ENCODE measurements around the gene SLC9A3. TPM values are rescaled to one million over a fixed set of nuclear protein-coding genes. Genes with fewer than 3 reads are reported as not detected.

SLC9A3 gene
- total RNA-seq, 1 experiment from 2014 or later = 0.85 TPM

DNA sequence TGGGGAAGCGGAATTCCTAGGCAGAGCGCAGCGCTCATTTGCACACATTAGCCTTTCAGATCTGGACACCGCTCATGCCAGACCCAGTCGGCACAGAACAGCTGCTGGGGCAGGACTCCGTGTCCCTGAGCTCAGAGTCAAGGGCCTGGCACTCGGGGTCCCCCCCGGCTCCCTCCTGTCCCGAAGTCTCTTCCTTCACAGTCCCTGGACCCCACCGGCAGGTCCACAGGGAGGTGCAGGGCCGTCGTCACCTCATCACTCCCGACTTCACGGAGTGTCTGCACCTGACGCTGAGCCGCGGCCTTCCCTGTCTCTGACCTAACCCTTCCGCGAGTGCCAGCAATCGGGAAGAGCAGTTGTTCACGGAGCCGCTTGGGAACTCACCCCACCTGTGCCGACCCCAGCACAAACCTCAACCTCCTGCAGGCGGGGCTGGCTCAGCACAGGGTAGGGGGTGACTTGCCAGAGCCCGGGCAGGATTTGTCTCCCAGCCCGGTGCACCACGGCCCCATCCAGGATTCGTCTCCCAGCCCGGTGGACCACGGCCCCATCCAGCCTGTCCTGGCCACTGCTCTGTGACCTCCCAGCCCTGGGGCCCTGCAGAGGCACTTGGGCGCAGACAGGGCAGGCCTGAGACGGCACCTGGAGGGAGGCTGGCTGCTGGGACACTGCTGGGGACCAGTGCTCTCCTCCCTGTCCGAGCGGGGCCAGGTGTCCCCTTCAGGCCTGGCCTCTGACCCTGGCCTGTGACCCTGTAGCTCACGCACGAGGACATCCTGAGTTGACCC lies 9.9 kb upstream of the SLC9A3 start:
- Histone ChIP-seq H3K4me1 (ENCODE audit: insufficient read depth, low read length) (no peaks in the 10 kb centered on the region), H4K5ac (ENCODE audit: insufficient read length, low read depth, low read length) (no peak overlapping the region), H3K27me3 (ENCODE audit: insufficient read depth, low read length) (peaks cover 4% of the 10 kb centered on the region; the same call in 1 of the 2 replicates), H3K18ac (ENCODE audit: insufficient read length, low read depth, low read length) (no peak overlapping the region), H3T11ph (ENCODE audit: low read length) (no peak overlapping the region), H2AFZ (ENCODE audit: low read length) (no peak overlapping the region), H4K8ac (replicated peaks; ENCODE audit: insufficient read length, low read depth, low read length) (no peak overlapping the region), H3K79me1 (ENCODE audit: insufficient read depth, low read depth, low read length, poor library complexity, severe bottlenecking) (no peaks in the 10 kb centered on the region), H4K91ac (ENCODE audit: insufficient read length, low read depth, low read length) (no peak overlapping the region), H2BK15ac (ENCODE audit: low read depth, low read length) (no peak overlapping the region), H3K14ac (ENCODE audit: insufficient read depth, low read length) (peak overlapping the region; percentile 73; the same call in 1 of the 2 replicates), H3K79me2 (ENCODE audit: insufficient read depth, low read length) (no peaks in the 10 kb centered on the region), H3K9me3 (ENCODE audit: control insufficient read depth, low read depth, low read length) (no peaks in the 10 kb centered on the region), H3K56ac (ENCODE audit: insufficient read length, low read depth, low read length) (no peak overlapping the region), H3K23ac (ENCODE audit: insufficient read length, low read depth, low read length) (no peak overlapping the region), H3K27ac (ENCODE audit: insufficient read length, low read depth, low read length) (no peak overlapping the region), H2BK20ac (ENCODE audit: low read depth, low read length, poor library complexity, severe bottlenecking) (no peak overlapping the region), H2BK120ac (ENCODE audit: low read depth, low read length, poor library complexity, severe bottlenecking) (no peak overlapping the region), H3K23me2 (ENCODE audit: insufficient read length, low read depth, low read length, poor library complexity, severe bottlenecking) (no peaks in the 10 kb centered on the region), H2BK5ac (ENCODE audit: insufficient read length, low read length) (no peak overlapping the region), H2BK12ac (ENCODE audit: insufficient read length, low read depth, low read length) (no peak overlapping the region), H3K4ac (ENCODE audit: low read depth, low read length) (no peak overlapping the region), H4K20me1 (ENCODE audit: control insufficient read depth, insufficient read depth, insufficient read length) (peaks cover 3% of the 10 kb centered on the region), H3K9ac (ENCODE audit: extremely low read depth, insufficient read length, low read length) (no peak overlapping the region), H2AK5ac (ENCODE audit: insufficient read length, low read length) (no peak overlapping the region), H3K4me2 (ENCODE audit: insufficient read depth, insufficient read length, low read length) (no peak overlapping the region)
- Mint-ChIP-seq H3K27ac (no peak overlapping the region), H3K4me3 (no peak overlapping the region), H3K4me1 (peaks cover 5 to 11% of the 10 kb centered on the region in 2 experiments; a peak in 3 of 4 replicates), H3K36me3 (ENCODE audit: insufficient read depth in 1 of 3, low read depth in 3 of 3) (no peaks in the 10 kb centered on the region), H3K9me3 (peaks cover 0 to 4% of the 10 kb centered on the region in 2 experiments; a peak in 2 of 5 replicates), H3K27me3 (ENCODE audit: low read depth) (peaks cover 63% of the 10 kb centered on the region)
- no peak for TF ChIP-seq CTCF (conservative IDR thresholded peaks at IDR 0.05)
- WGBS (ENCODE audit: extremely low coverage, insufficient read length, low lambda C conversion rate) = no CpG with 5 or more reads among the region's 36 CpGs
- DNase-seq = no peak

All from H9 (cell line).